Measurements from ENCODE around the gene CBR4.

The CBR4 gene

DNA sequence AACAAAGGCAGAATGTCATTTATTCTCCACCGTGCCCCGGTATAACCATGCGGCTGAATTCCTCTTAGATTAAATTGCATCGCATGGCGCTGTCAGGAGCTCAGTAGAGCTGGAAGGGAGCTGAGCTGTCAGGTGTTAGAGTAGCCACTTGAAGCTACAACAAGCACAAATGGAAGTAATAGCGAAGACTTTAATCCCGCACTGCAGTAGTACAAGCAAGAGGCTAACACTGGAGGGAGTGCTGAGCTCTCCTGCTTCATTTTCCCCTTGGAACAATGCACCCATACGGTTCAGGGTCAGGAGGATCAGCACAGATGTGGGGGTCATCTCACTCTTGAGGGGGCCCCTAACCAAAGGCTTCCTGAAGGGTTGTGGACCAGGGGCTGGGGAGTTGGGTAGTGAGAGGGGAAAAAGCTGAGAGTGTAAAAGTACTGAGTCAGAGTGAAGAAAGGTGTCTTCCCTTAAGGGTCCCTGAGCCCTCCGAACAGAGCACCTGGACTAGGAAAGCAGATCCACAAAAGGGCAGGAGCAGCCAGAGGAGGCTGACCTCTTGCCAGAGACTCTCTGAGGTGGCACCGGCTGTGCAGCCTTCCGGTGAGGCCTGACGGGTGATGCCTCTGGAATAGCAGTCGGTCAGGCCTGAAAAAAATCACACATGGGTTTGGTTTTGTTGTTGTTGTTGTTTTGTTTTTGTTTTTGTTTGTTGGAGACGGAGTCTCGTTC is 36.0 kb upstream of the CBR4 start:
- no peak for TF ChIP-seq RAD21 (IDR thresholded peaks at IDR 0.05; ENCODE audit: low read depth)
- no peak for TF ChIP-seq TEAD4 (IDR thresholded peaks at IDR 0.05)
- no peak for TF ChIP-seq USF1 (IDR thresholded peaks at IDR 0.05)
- no peak for TF ChIP-seq TAF1 (IDR thresholded peaks at IDR 0.05; ENCODE audit: low read depth)
- TF ChIP-seq EGR1 (IDR thresholded peaks at IDR 0.05): no peak
- TF ChIP-seq ZBTB7A (IDR thresholded peaks at IDR 0.05; ENCODE audit: low read depth): no peak
- TF ChIP-seq CEBPB (IDR thresholded peaks at IDR 0.05): no peak

GRCh38 chr4:169044714-169045447 is 34.8 kb upstream of the CBR4 start:
- no peak for TF ChIP-seq ZBTB7A (IDR thresholded peaks at IDR 0.05; ENCODE audit: low read depth)
- TF ChIP-seq EGR1 (IDR thresholded peaks at IDR 0.05): no peak
- no peak for TF ChIP-seq NFIC (IDR thresholded peaks at IDR 0.05)
- no peak for TF ChIP-seq CEBPB (IDR thresholded peaks at IDR 0.05)
- no peak for TF ChIP-seq USF1 (IDR thresholded peaks at IDR 0.05)
- TF ChIP-seq EP300 (IDR thresholded peaks at IDR 0.05; ENCODE audit: borderline replicate concordance): no peak
- TF ChIP-seq, protein P1, sequence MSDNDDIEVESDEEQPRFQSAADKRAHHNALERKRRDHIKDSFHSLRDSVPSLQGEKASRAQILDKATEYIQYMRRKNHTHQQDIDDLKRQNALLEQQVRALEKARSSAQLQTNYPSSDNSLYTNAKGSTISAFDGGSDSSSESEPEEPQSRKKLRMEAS (IDR thresholded peaks at IDR 0.05): no peak
- TF ChIP-seq TCF12 (IDR thresholded peaks at IDR 0.05; ENCODE audit: low read depth): no peak
- no peak for TF ChIP-seq FOXM1 (IDR thresholded peaks at IDR 0.05; ENCODE audit: borderline replicate concordance, low read depth)
- TF ChIP-seq TEAD4 (IDR thresholded peaks at IDR 0.05): no peak
- no peak for TF ChIP-seq YY1 (IDR thresholded peaks at IDR 0.05; ENCODE audit: low read depth)
- no peak for TF ChIP-seq CREB1 (IDR thresholded peaks at IDR 0.05; ENCODE audit: low read depth)
- TF ChIP-seq, protein P2, sequence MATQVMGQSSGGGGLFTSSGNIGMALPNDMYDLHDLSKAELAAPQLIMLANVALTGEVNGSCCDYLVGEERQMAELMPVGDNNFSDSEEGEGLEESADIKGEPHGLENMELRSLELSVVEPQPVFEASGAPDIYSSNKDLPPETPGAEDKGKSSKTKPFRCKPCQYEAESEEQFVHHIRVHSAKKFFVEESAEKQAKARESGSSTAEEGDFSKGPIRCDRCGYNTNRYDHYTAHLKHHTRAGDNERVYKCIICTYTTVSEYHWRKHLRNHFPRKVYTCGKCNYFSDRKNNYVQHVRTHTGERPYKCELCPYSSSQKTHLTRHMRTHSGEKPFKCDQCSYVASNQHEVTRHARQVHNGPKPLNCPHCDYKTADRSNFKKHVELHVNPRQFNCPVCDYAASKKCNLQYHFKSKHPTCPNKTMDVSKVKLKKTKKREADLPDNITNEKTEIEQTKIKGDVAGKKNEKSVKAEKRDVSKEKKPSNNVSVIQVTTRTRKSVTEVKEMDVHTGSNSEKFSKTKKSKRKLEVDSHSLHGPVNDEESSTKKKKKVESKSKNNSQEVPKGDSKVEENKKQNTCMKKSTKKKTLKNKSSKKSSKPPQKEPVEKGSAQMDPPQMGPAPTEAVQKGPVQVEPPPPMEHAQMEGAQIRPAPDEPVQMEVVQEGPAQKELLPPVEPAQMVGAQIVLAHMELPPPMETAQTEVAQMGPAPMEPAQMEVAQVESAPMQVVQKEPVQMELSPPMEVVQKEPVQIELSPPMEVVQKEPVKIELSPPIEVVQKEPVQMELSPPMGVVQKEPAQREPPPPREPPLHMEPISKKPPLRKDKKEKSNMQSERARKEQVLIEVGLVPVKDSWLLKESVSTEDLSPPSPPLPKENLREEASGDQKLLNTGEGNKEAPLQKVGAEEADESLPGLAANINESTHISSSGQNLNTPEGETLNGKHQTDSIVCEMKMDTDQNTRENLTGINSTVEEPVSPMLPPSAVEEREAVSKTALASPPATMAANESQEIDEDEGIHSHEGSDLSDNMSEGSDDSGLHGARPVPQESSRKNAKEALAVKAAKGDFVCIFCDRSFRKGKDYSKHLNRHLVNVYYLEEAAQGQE (IDR thresholded peaks at IDR 0.05; ENCODE audit: low read depth): no peak
- TF ChIP-seq TAF1 (IDR thresholded peaks at IDR 0.05; ENCODE audit: low read depth): no peak
- no peak for TF ChIP-seq RAD21 (IDR thresholded peaks at IDR 0.05; ENCODE audit: low read depth)

DNA sequence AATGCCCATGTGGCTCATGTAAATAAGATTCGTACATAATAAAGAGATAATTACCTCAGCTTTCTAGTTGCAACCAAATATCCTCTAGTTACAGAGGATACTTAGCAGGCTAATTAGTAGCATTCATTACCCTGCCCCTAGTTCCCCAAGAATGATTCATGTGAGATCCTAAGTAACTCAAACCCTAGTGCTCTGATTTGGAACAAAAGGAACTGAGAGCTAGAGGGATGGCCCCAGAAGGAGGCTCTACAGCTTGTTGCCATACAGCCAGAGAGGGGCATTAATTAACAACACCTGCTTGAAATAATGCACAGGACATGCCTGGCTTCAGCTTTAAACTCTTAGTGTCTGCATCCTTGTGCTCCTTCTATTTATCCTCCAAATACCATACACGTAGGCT is 32.6 kb upstream of the CBR4 start:
- TF ChIP-seq, protein P2 (IDR thresholded peaks at IDR 0.05; ENCODE audit: low read depth): no peak
- TF ChIP-seq NFIC (IDR thresholded peaks at IDR 0.05) (no peak), ZBTB7A (IDR thresholded peaks at IDR 0.05; ENCODE audit: low read depth) (no peak), CEBPB (IDR thresholded peaks at IDR 0.05) (no peak), YY1 (IDR thresholded peaks at IDR 0.05; ENCODE audit: low read depth) (no peak), RAD21 (IDR thresholded peaks at IDR 0.05; ENCODE audit: low read depth) (no peak), EGR1 (IDR thresholded peaks at IDR 0.05) (no peak), TEAD4 (IDR thresholded peaks at IDR 0.05) (no peak), CREB1 (IDR thresholded peaks at IDR 0.05; ENCODE audit: low read depth) (no peak), FOXM1 (IDR thresholded peaks at IDR 0.05; ENCODE audit: borderline replicate concordance, low read depth) (no peak), EP300 (IDR thresholded peaks at IDR 0.05; ENCODE audit: borderline replicate concordance) (no peak), TAF1 (IDR thresholded peaks at IDR 0.05; ENCODE audit: low read depth) (no peak), TCF12 (IDR thresholded peaks at IDR 0.05; ENCODE audit: low read depth) (no peak)
- TF ChIP-seq, protein P1 (IDR thresholded peaks at IDR 0.05): no peak

DNA sequence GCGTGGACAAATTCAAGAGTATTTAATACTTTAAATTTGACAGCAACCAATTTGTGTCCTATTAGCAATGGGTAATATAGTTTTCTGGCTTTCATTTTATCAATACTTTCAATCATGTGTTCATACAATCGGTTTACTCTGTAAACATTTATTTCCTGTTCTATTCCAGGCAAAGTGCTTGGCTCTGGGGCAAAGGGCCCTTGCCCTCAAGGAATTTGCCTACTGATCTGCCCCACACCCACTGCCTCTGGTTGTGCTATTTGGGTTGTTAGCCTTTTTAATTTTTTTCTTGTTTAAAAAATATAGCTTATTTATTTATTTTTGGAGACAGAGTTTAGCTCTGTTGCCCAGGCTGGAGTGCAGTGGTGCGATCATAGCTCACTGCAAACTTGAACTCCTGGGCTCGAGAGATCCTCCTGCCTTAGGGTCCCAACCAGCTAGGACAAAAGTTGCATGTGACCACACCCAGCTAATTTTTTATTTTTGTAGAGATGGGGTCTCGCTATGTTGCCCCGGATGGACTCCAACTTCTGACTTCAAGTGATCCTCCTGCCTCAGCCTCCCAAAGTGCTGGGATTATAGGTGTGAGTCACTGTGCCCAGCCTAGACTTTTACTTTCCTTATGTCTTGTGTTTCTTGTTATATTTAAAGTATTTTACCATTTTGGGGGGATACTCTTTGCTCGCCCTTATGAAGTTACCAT is 30.7 kb upstream of the CBR4 start:
- TF ChIP-seq EGR1 (IDR thresholded peaks at IDR 0.05) (no peak), NFIC (IDR thresholded peaks at IDR 0.05) (no peak), CEBPB (IDR thresholded peaks at IDR 0.05) (no peak), CREB1 (IDR thresholded peaks at IDR 0.05; ENCODE audit: low read depth) (no peak), TCF12 (IDR thresholded peaks at IDR 0.05; ENCODE audit: low read depth) (no peak), YY1 (IDR thresholded peaks at IDR 0.05; ENCODE audit: low read depth) (no peak), USF1 (IDR thresholded peaks at IDR 0.05) (no peak), RAD21 (IDR thresholded peaks at IDR 0.05; ENCODE audit: low read depth) (no peak), TAF1 (IDR thresholded peaks at IDR 0.05; ENCODE audit: low read depth) (no peak), ZBTB7A (IDR thresholded peaks at IDR 0.05; ENCODE audit: low read depth) (no peak), TEAD4 (IDR thresholded peaks at IDR 0.05) (no peak), EP300 (IDR thresholded peaks at IDR 0.05; ENCODE audit: borderline replicate concordance) (no peak), FOXM1 (IDR thresholded peaks at IDR 0.05; ENCODE audit: borderline replicate concordance, low read depth) (no peak)
- TF ChIP-seq, protein P2 (IDR thresholded peaks at IDR 0.05; ENCODE audit: low read depth): no peak
- TF ChIP-seq, protein P1 (IDR thresholded peaks at IDR 0.05): no peak

Measured in Ishikawa (cell line).